ENCODE data around the gene FAM107B. TPM values are rescaled to one million over a fixed set of nuclear protein-coding genes. Genes with fewer than 3 reads are reported as not detected.

FAM107B gene
- total RNA-seq, 1 experiment from 2014 or later, result 24.5 TPM

DNA sequence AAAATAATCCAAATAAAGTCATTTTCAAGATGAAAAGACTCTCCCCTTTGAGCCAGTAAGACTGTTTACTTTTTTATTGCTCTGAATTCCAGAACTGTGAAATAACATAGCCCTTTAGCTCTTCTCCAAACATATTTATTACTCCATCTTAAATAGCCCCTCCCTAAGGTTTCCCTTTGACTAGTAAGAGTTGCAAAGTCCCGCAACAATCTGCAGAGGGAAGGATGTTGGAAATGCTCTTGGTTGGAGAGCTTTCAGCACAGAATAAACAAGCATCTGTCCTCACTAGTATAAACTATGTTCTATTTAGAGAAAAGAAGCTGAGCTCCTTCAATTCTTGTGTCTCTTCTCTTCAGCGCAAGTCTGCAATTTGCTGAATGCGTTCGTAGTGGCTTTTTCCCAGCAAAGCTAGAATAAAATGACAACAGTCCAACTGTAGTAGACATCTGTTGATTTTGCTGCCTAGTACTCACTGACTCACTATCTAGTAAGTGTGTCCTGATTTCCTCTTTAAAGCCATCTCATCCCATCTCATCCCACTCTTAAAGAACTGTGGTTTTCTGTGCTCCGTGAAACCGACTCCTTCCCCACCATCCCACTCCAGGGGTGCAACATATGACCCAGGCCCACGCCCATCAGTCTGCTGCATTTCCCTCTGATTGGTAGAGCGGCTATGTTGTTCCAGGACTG is 104.0 kb downstream of the FAM107B start:
- Histone ChIP-seq H4K20me1 (ENCODE audit: control insufficient read depth, insufficient read depth, insufficient read length) (no peaks in the 10 kb centered on the region), H2AFZ (ENCODE audit: low read length) (no peak overlapping the region), H3K4me1 (ENCODE audit: insufficient read depth, low read length) (peaks cover 4% of the 10 kb centered on the region; the same call in 1 of the 2 replicates), H2BK12ac (ENCODE audit: insufficient read length, low read depth, low read length) (no peak overlapping the region), H3K18ac (ENCODE audit: insufficient read length, low read depth, low read length) (no peak overlapping the region), H2BK20ac (ENCODE audit: low read depth, low read length, poor library complexity, severe bottlenecking) (no peak overlapping the region), H2BK15ac (ENCODE audit: low read depth, low read length) (no peak overlapping the region), H3K79me2 (ENCODE audit: insufficient read depth, low read length) (no peaks in the 10 kb centered on the region), H3T11ph (ENCODE audit: low read length) (no peak overlapping the region), H3K4ac (ENCODE audit: low read depth, low read length) (no peak overlapping the region), H3K23ac (ENCODE audit: insufficient read length, low read depth, low read length) (no peak overlapping the region), H3K4me2 (ENCODE audit: insufficient read depth, insufficient read length, low read length) (no peak overlapping the region), H4K5ac (ENCODE audit: insufficient read length, low read depth, low read length) (no peak overlapping the region), H3K9ac (ENCODE audit: extremely low read depth, insufficient read length, low read length) (no peak overlapping the region), H3K56ac (ENCODE audit: insufficient read length, low read depth, low read length) (no peak overlapping the region), H2AK5ac (ENCODE audit: insufficient read length, low read length) (no peak overlapping the region), H3K23me2 (ENCODE audit: insufficient read length, low read depth, low read length, poor library complexity, severe bottlenecking) (no peaks in the 10 kb centered on the region), H3K27me3 (ENCODE audit: insufficient read depth, low read length) (no peaks in the 10 kb centered on the region), H4K8ac (replicated peaks; ENCODE audit: insufficient read length, low read depth, low read length) (no peak overlapping the region), H3K9me3 (ENCODE audit: control insufficient read depth, low read depth, low read length) (no peaks in the 10 kb centered on the region), H3K27ac (ENCODE audit: insufficient read length, low read depth, low read length) (no peak overlapping the region), H3K79me1 (ENCODE audit: insufficient read depth, low read depth, low read length, poor library complexity, severe bottlenecking) (no peaks in the 10 kb centered on the region), H4K91ac (ENCODE audit: insufficient read length, low read depth, low read length) (no peak overlapping the region), H2BK5ac (ENCODE audit: insufficient read length, low read length) (no peak overlapping the region), H3K14ac (ENCODE audit: insufficient read depth, low read length) (no peak overlapping the region), H2BK120ac (ENCODE audit: low read depth, low read length, poor library complexity, severe bottlenecking) (no peak overlapping the region)
- H3K4me3 Mint-ChIP-seq, result no peak overlapping the region
- no peak overlapping the region for H3K27ac Mint-ChIP-seq
- H3K36me3 Mint-ChIP-seq (ENCODE audit: insufficient read depth in 1 of 3, low read depth in 3 of 3), result peaks cover 0 to 1% (median 0%) of the 10 kb centered on the region in 3 experiments; a peak in 3 of 7 replicates
- peaks cover 13% of the 10 kb centered on the region for H3K27me3 Mint-ChIP-seq (ENCODE audit: low read depth)
- peaks cover 4 to 6% of the 10 kb centered on the region in 2 experiments for H3K9me3 Mint-ChIP-seq
- TF ChIP-seq, protein P1, sequence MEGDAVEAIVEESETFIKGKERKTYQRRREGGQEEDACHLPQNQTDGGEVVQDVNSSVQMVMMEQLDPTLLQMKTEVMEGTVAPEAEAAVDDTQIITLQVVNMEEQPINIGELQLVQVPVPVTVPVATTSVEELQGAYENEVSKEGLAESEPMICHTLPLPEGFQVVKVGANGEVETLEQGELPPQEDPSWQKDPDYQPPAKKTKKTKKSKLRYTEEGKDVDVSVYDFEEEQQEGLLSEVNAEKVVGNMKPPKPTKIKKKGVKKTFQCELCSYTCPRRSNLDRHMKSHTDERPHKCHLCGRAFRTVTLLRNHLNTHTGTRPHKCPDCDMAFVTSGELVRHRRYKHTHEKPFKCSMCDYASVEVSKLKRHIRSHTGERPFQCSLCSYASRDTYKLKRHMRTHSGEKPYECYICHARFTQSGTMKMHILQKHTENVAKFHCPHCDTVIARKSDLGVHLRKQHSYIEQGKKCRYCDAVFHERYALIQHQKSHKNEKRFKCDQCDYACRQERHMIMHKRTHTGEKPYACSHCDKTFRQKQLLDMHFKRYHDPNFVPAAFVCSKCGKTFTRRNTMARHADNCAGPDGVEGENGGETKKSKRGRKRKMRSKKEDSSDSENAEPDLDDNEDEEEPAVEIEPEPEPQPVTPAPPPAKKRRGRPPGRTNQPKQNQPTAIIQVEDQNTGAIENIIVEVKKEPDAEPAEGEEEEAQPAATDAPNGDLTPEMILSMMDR (conservative IDR thresholded peaks at IDR 0.05), result no peak
- WGBS (ENCODE audit: extremely low coverage, insufficient read length, low lambda C conversion rate), result no CpG with 5 or more reads among the region's 8 CpGs
- H3K4me1 Mint-ChIP-seq, result peaks cover 24 to 31% of the 10 kb centered on the region in 2 experiments
- peak; percentile 31 for DNase-seq

Data from H9 (cell line).